ENCODE measurements around the gene STXBP5L.
"Not testable (repeated sequence)": the region's sequence is repeated elsewhere in the genome, so short reads cannot be mapped to it uniquely, and the experiment has no call there.

Gene STXBP5L

GRCh38 chr3:121436074-121436473, 528.1 kb downstream of the STXBP5L start:
- DNase-seq: no peak

GRCh38 chr3:121436641-121437040, 528.6 kb downstream of the STXBP5L start:
- no peak for DNase-seq

- no peak for DNase-seq
Observed at GRCh38 chr3:121443456-121443855, 535.5 kb downstream of the STXBP5L start.

GRCh38 chr3:121451752-121452151, 543.7 kb downstream of the STXBP5L start:
- not testable (repeated sequence) for DNase-seq

GRCh38 chr3:121462565-121462964, 554.6 kb downstream of the STXBP5L start:
- no peak for DNase-seq

- DNase-seq: no peak
Observed at GRCh38 chr3:121463745-121464144, 555.7 kb downstream of the STXBP5L start.

- no peak for DNase-seq
Observed at GRCh38 chr3:121467085-121467484, 559.1 kb downstream of the STXBP5L start.

- DNase-seq: no peak
Observed at GRCh38 chr3:121473001-121473400, 565.0 kb downstream of the STXBP5L start.
